ENCODE results near the gene SUPT3H. TPM values are rescaled to one million over a fixed set of nuclear protein-coding genes. Genes with fewer than 3 reads are reported as not detected.

The SUPT3H gene
- polyA plus RNA-seq, 3 donors, result 2.4 to 3.5 (median 2.5) TPM

GRCh38 chr6:45254253-45254652 lies 123.5 kb downstream of the SUPT3H start:
- Histone ChIP-seq H3K4me3 (replicated peaks in 1 of 3; ENCODE audit: low read depth in 2 of 3, low read length in 3 of 3) (no peak overlapping the region), H3K4me1 (ENCODE audit: control insufficient read depth in 1 of 2, insufficient read depth in 2 of 2, low read length in 2 of 2) (no peaks in the 10 kb centered on the region), H3K79me2 (ENCODE audit: insufficient read depth, low read length) (no peaks in the 10 kb centered on the region), H2AFZ (ENCODE audit: insufficient read depth, low read depth, low read length, poor library complexity, severe bottlenecking) (no peak overlapping the region), H4K20me1 (ENCODE audit: insufficient read depth, low read length) (no peaks in the 10 kb centered on the region), H3K4me2 (replicated peaks; ENCODE audit: extremely low read depth, low read length, poor library complexity, severe bottlenecking) (no peak overlapping the region), H3K36me3 (replicated peaks in 1 of 2; ENCODE audit: control insufficient read depth in 1 of 2, insufficient read depth in 2 of 2, low read length in 2 of 2) (no peaks in the 10 kb centered on the region), H3K27ac (ENCODE audit: low read depth in 1 of 2, low read length in 2 of 2) (no peak overlapping the region), H3K27me3 (ENCODE audit: control insufficient read depth in 2 of 2, insufficient read depth in 2 of 2, low read length in 2 of 2) (no peaks in the 10 kb centered on the region), H3K9ac (ENCODE audit: insufficient read depth, low read length, poor library complexity, severe bottlenecking) (no peak overlapping the region), H3K9me3 (replicated peaks in 1 of 2; ENCODE audit: control insufficient read depth in 1 of 2, insufficient read depth in 1 of 2, low read length in 2 of 2) (no peaks in the 10 kb centered on the region)
- no peak for TF ChIP-seq CTCF (IDR thresholded peaks at IDR 0.05)
- intact Hi-C loops (cut with micrococcal nuclease), result no loop called here
- WGBS (ENCODE audit: insufficient coverage), result 78% methylated on average over 1 of the region's 1 CpG
- DNase-seq, result no peak
- Mint-ChIP-seq H3K27ac (no peak overlapping the region), H3K4me3 (no peak overlapping the region), H3K4me1 (no peaks in the 10 kb centered on the region), H3K27me3 (ENCODE audit: low read depth in 3 of 3) (peaks cover 0 to 2% (median 2%) of the 10 kb centered on the region in 3 donors), H3K9me3 (peaks cover 0 to 3% (median 0%) of the 10 kb centered on the region in 7 donors), H3K36me3 (no peaks in the 10 kb centered on the region)

- H3K4me1 ChIP-seq (ENCODE audit: control insufficient read depth in 1 of 2, insufficient read depth in 2 of 2, low read length in 2 of 2), result no peaks in the 10 kb centered on the region
- no peak overlapping the region for H3K4me3 Mint-ChIP-seq
- no peak for DNase-seq
- H3K4me1 Mint-ChIP-seq, result no peaks in the 10 kb centered on the region
- no peak overlapping the region for H3K27ac Mint-ChIP-seq
- no peaks in the 10 kb centered on the region for H3K36me3 ChIP-seq (replicated peaks in 1 of 2; ENCODE audit: control insufficient read depth in 1 of 2, insufficient read depth in 2 of 2, low read length in 2 of 2)
- no peaks in the 10 kb centered on the region for H3K27me3 ChIP-seq (ENCODE audit: control insufficient read depth in 2 of 2, insufficient read depth in 2 of 2, low read length in 2 of 2)
- peaks cover 0 to 3% (median 0%) of the 10 kb centered on the region in 7 donors for H3K9me3 Mint-ChIP-seq
- H3K4me3 ChIP-seq (replicated peaks in 1 of 3; ENCODE audit: low read depth in 2 of 3, low read length in 3 of 3), result no peak overlapping the region
- no peak overlapping the region for H3K27ac ChIP-seq (ENCODE audit: low read depth in 1 of 2, low read length in 2 of 2)
- H2AFZ ChIP-seq (ENCODE audit: insufficient read depth, low read depth, low read length, poor library complexity, severe bottlenecking), result no peak overlapping the region
- H3K4me2 ChIP-seq (replicated peaks; ENCODE audit: extremely low read depth, low read length, poor library complexity, severe bottlenecking), result no peak overlapping the region
- no peak for TF ChIP-seq CTCF (IDR thresholded peaks at IDR 0.05)
- no peaks in the 10 kb centered on the region for H3K36me3 Mint-ChIP-seq
- no peaks in the 10 kb centered on the region for H4K20me1 ChIP-seq (ENCODE audit: insufficient read depth, low read length)
- H3K9me3 ChIP-seq (replicated peaks in 1 of 2; ENCODE audit: control insufficient read depth in 1 of 2, insufficient read depth in 1 of 2, low read length in 2 of 2), result no peaks in the 10 kb centered on the region
- H3K79me2 ChIP-seq (ENCODE audit: insufficient read depth, low read length), result no peaks in the 10 kb centered on the region
- no peak overlapping the region for H3K9ac ChIP-seq (ENCODE audit: insufficient read depth, low read length, poor library complexity, severe bottlenecking)
- peaks cover 0 to 2% (median 2%) of the 10 kb centered on the region in 3 donors for H3K27me3 Mint-ChIP-seq (ENCODE audit: low read depth in 3 of 3)
- 100% methylated on average over 2 of the region's 6 CpGs for WGBS (ENCODE audit: insufficient coverage)
- intact Hi-C loops (cut with micrococcal nuclease), result no loop called here
Measured at GRCh38 chr6:45253453-45253852, 124.3 kb downstream of the SUPT3H start.
